SK-N-SH treated with all-trans-retinoic acid at 6 μM for 48 hours (cell line): ENCODE data around the gene MMEL1.

Source experiments
- ATAC-seq: fragments of 200-7000 bp; cut with Tn5 transposase; 3 replicates; pipeline ENCODE4 v1.9.1; 2020; ENCODE audit warnings: mild to moderate bottlenecking, moderate library complexity
- ARNTL ChIP-seq: fragments of 450-650 bp; formaldehyde crosslinking; IDR thresholded peaks from 2 replicates; pipeline ENCODE4 v1.5.0; 2020; ENCODE audit warnings: low read depth, mild to moderate bottlenecking, moderate library complexity, borderline replicate concordance
- BACH2 ChIP-seq: fragments of 250-450 bp; sonication (Bioruptor Pico); IDR thresholded peaks from 2 replicates; pipeline ENCODE4 v1.9.0; 2021; ENCODE audit warnings: mild to moderate bottlenecking, borderline replicate concordance
- CSDC2 ChIP-seq: fragments of 250-450 bp; sonication (Bioruptor Pico); IDR thresholded peaks from 2 replicates; pipeline ENCODE4 v1.5.0; 2020; ENCODE audit warnings: mild to moderate bottlenecking, moderate library complexity
- ESRRG ChIP-seq: fragments of 250-450 bp; sonication (Bioruptor Pico); IDR thresholded peaks from 2 replicates; pipeline ENCODE4 v1.6.1; 2021; ENCODE audit warnings: mild to moderate bottlenecking
- GLIS3 ChIP-seq: fragments of 250-450 bp; sonication (Bioruptor Pico); IDR thresholded peaks from 2 replicates; pipeline ENCODE4 v1.5.0; 2020; ENCODE audit warnings: mild to moderate bottlenecking, moderate library complexity
- ISL1 ChIP-seq: fragments of 250-450 bp; sonication (Bioruptor Pico); IDR thresholded peaks from 2 replicates; pipeline ENCODE4 v2.1.2; 2022; ENCODE audit warnings: mild to moderate bottlenecking, moderate library complexity
- OSR1 ChIP-seq: fragments of 250-450 bp; sonication (Bioruptor Pico); IDR thresholded peaks from 2 replicates; pipeline ENCODE4 v1.8.0; 2022; ENCODE audit warnings: moderate library complexity, mild to moderate bottlenecking, inconsistent platforms
- PATZ1 ChIP-seq: fragments of 250-450 bp; sonication (Bioruptor Pico); IDR thresholded peaks from 2 replicates; pipeline ENCODE4 v1.8.0; 2020; ENCODE audit warnings: mild to moderate bottlenecking, moderate library complexity, borderline replicate concordance
- POU6F1 ChIP-seq: fragments of 250-450 bp; sonication (Bioruptor Pico); IDR thresholded peaks from 2 replicates; pipeline ENCODE4 v1.8.0; 2021; ENCODE audit warnings: low read depth, mild to moderate bottlenecking, moderate library complexity, borderline replicate concordance
- RARB ChIP-seq: fragments of 250-450 bp; sonication (Bioruptor Pico); IDR thresholded peaks from 2 replicates; pipeline ENCODE4 v1.8.0; 2021; ENCODE audit warnings: mild to moderate bottlenecking, moderate library complexity
- SNAI2 ChIP-seq: fragments of 250-450 bp; sonication (Bioruptor Pico); IDR thresholded peaks from 2 replicates; pipeline ENCODE4 v1.5.0; 2020; ENCODE audit warnings: mild to moderate bottlenecking, moderate library complexity
- TCF4 ChIP-seq: fragments of 250-450 bp; sonication (Bioruptor Pico); IDR thresholded peaks from 2 replicates; pipeline ENCODE4 v1.8.0; 2021; ENCODE audit warnings: mild to moderate bottlenecking, moderate library complexity, borderline replicate concordance
- TOX ChIP-seq: fragments of 250-450 bp; sonication (Bioruptor Pico); IDR thresholded peaks from 2 replicates; pipeline ENCODE4 v1.8.0; 2021; ENCODE audit warnings: mild to moderate bottlenecking, moderate library complexity, borderline replicate concordance
- ZC3H10 ChIP-seq: fragments of 250-450 bp; sonication (Bioruptor Pico); IDR thresholded peaks from 2 replicates; pipeline ENCODE4 v1.5.1; 2021; ENCODE audit warnings: mild to moderate bottlenecking, moderate library complexity
- ZFP3 ChIP-seq: fragments of 250-450 bp; sonication (Bioruptor Pico); IDR thresholded peaks from 2 replicates; pipeline ENCODE4 v1.5.0; 2020; ENCODE audit warnings: mild to moderate bottlenecking, moderate library complexity
- ZFP30 ChIP-seq: fragments of 450-650 bp; formaldehyde crosslinking; IDR thresholded peaks from 2 replicates; pipeline ENCODE4 v1.5.0; 2022; ENCODE audit warnings: mild to moderate bottlenecking, moderate library complexity
- ZNF565 ChIP-seq: fragments of 450-650 bp; formaldehyde crosslinking; conservative IDR thresholded peaks from 2 replicates; pipeline ENCODE4 v1.5.0; 2020; ENCODE audit warnings: low read depth, mild to moderate bottlenecking, moderate library complexity
- ZNF70 ChIP-seq: fragments of 450-650 bp; formaldehyde crosslinking; IDR thresholded peaks from 2 replicates; pipeline ENCODE4 v1.5.0; 2020; ENCODE audit warnings: mild to moderate bottlenecking, moderate library complexity
- ZNF8 ChIP-seq: fragments of 450-650 bp; formaldehyde crosslinking; IDR thresholded peaks from 2 replicates; pipeline ENCODE4 v1.5.0; 2020; ENCODE audit warnings: mild to moderate bottlenecking, moderate library complexity
- TF ChIP-seq, protein P1 (sequence below): fragments of 250-450 bp; sonication (Bioruptor Pico); IDR thresholded peaks from 2 replicates; pipeline ENCODE4 v1.5.1; 2020; ENCODE audit warnings: low read depth, mild to moderate bottlenecking, moderate library complexity
- TF ChIP-seq, protein P2 (sequence below): fragments of 250-450 bp; sonication (Bioruptor Pico); IDR thresholded peaks from 2 replicates; pipeline ENCODE4 v1.5.1; 2021; ENCODE audit warnings: mild to moderate bottlenecking, moderate library complexity

The MMEL1 gene

DNA sequence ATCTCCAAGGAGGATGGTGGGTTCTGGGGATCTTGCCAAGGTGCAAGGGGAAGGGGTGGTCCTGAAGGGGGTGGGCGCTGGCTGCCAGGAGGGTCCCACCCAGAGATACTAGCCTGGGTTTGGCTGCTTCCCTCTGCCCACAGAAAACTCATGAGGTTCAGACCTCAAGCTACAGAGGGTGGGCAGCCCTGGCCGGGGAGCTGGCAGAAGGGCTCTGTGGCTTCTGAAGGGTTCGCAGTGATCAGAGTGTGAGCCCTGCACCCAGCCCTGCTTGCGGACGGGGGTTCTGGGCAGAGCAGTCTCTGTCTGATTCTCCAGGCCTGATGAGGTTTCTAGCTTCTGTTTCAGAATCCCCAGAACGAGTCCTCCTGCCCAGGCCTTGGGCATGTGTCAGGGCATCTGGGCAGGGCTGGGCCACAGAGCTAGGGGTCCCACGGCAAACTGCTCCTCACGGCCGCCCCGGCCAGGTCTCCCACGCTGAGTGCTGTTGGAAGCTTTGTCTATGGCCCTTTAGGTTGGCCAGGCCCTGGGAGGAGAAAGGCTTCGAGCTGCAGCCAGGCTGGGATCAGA lies 635 bp upstream of the MMEL1 start (continued):
- TF ChIP-seq PATZ1 (CRISPR knock-in tag) (no peak), ZC3H10 (CRISPR knock-in tag) (no peak), BACH2 (CRISPR knock-in tag) (no peak), ZFP3 (no peak)
- TF ChIP-seq, protein P1, sequence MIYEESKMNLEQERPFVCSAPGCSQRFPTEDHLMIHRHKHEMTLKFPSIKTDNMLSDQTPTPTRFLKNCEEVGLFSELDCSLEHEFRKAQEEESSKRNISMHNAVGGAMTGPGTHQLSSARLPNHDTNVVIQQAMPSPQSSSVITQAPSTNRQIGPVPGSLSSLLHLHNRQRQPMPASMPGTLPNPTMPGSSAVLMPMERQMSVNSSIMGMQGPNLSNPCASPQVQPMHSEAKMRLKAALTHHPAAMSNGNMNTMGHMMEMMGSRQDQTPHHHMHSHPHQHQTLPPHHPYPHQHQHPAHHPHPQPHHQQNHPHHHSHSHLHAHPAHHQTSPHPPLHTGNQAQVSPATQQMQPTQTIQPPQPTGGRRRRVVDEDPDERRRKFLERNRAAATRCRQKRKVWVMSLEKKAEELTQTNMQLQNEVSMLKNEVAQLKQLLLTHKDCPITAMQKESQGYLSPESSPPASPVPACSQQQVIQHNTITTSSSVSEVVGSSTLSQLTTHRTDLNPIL = no peak

DNA sequence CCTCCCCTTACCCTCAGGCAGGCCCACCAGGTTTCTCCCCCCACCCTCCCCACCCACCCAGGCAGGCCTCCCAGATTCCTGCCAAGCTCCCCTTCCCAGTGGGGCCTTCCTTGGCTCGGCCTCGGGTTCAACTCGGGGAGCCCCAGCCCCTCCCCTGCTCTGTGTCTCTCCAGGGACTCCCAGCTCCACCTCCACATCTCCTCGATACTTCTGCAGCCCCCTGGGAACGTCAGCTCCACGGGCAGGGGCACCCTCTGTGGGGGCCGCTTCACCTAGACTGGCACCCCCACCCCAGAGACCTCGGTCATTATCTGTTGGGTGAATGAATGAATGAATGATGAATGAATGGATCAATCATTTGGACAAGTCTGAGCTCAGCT lies 775 bp downstream of the MMEL1 start:
- no peak for ATAC-seq
- TF ChIP-seq PATZ1 (CRISPR knock-in tag) (no peak), SNAI2 (CRISPR knock-in tag) (no peak), ZFP30 (CRISPR knock-in tag) (no peak), ESRRG (CRISPR knock-in tag) (no peak), ZNF8 (CRISPR knock-in tag) (no peak), ZNF70 (CRISPR knock-in tag) (no peak), ZC3H10 (CRISPR knock-in tag) (no peak), POU6F1 (CRISPR knock-in tag) (no peak), TCF4 (no peak), ZNF565 (CRISPR knock-in tag) (no peak), BACH2 (CRISPR knock-in tag) (no peak), ARNTL (CRISPR knock-in tag) (no peak), TOX (CRISPR knock-in tag) (no peak), GLIS3 (no peak), ZFP3 (no peak), CSDC2 (no peak), OSR1 (CRISPR knock-in tag) (no peak)
- TF ChIP-seq, protein P2, sequence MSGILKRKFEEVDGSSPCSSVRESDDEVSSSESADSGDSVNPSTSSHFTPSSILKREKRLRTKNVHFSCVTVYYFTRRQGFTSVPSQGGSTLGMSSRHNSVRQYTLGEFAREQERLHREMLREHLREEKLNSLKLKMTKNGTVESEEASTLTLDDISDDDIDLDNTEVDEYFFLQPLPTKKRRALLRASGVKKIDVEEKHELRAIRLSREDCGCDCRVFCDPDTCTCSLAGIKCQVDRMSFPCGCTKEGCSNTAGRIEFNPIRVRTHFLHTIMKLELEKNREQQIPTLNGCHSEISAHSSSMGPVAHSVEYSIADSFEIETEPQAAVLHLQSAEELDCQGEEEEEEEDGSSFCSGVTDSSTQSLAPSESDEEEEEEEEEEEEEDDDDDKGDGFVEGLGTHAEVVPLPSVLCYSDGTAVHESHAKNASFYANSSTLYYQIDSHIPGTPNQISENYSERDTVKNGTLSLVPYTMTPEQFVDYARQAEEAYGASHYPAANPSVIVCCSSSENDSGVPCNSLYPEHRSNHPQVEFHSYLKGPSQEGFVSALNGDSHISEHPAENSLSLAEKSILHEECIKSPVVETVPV (CRISPR knock-in tag) = no peak
- TF ChIP-seq, protein P1 = no peak

- no peak for ATAC-seq
- TF ChIP-seq, protein P1 = no peak
- TF ChIP-seq ZNF565 (CRISPR knock-in tag) (no peak), ZFP30 (CRISPR knock-in tag) (no peak), ARNTL (CRISPR knock-in tag) (no peak), POU6F1 (CRISPR knock-in tag) (no peak), RARB (CRISPR knock-in tag) (no peak), GLIS3 (no peak), ISL1 (CRISPR knock-in tag) (no peak), CSDC2 (no peak), PATZ1 (CRISPR knock-in tag) (no peak)
These were observed 1.4 kb downstream of the MMEL1 start for GRCh38 chr1:2631136-2632050.
